ELF-1 (cell line): ENCODE measurements around the gene GPC5.
"Not testable (repeated sequence)": the region's sequence is repeated elsewhere in the genome, so short reads cannot be mapped to it uniquely, and the experiment has no call there.

Experiments used
- DNase-seq: peaks from one replicate; pipeline ENCODE4 v3.0.0-alpha.2; 2016; ENCODE audit warnings: low read depth, low spot score

GPC5 gene

GRCh38 chr13:91773591-91774227 lies 375.3 kb downstream of the GPC5 start:
- no peak for DNase-seq

GRCh38 chr13:91774397-91774796 lies 376.0 kb downstream of the GPC5 start:
- DNase-seq, result no peak

- DNase-seq, result no peak
Observed at GRCh38 chr13:91776611-91777193, 378.3 kb downstream of the GPC5 start.

GRCh38 chr13:91778123-91778522 lies 379.7 kb downstream of the GPC5 start:
- no peak for DNase-seq

- DNase-seq, result not testable (repeated sequence)
Observed at GRCh38 chr13:91781982-91782691, 383.7 kb downstream of the GPC5 start.

- DNase-seq, result no peak
Observed at GRCh38 chr13:91785431-91786119, 387.2 kb downstream of the GPC5 start.

- no peak for DNase-seq
Observed at GRCh38 chr13:91792054-91792453, 393.6 kb downstream of the GPC5 start.

- DNase-seq, result no peak
Observed at GRCh38 chr13:91797567-91797966, 399.1 kb downstream of the GPC5 start.

GRCh38 chr13:91798338-91798737 lies 399.9 kb downstream of the GPC5 start:
- not testable (repeated sequence) for DNase-seq

- not testable (repeated sequence) for DNase-seq
Observed at GRCh38 chr13:91801772-91802171, 403.4 kb downstream of the GPC5 start.

- no peak for DNase-seq
Observed at GRCh38 chr13:91802957-91803356, 404.5 kb downstream of the GPC5 start.

GRCh38 chr13:91804724-91805123 lies 406.3 kb downstream of the GPC5 start:
- no peak for DNase-seq

- no peak for DNase-seq
Observed at GRCh38 chr13:91805605-91806004, 407.2 kb downstream of the GPC5 start.

GRCh38 chr13:91809161-91809560 lies 410.7 kb downstream of the GPC5 start:
- no peak for DNase-seq

- DNase-seq, result peak; percentile 2
Observed at GRCh38 chr13:91813253-91813652, 414.8 kb downstream of the GPC5 start.

GRCh38 chr13:91816263-91816807 lies 417.9 kb downstream of the GPC5 start:
- DNase-seq, result no peak

- DNase-seq, result no peak
Observed at GRCh38 chr13:91817250-91817649, 418.8 kb downstream of the GPC5 start.

- DNase-seq, result no peak
Observed at GRCh38 chr13:91824416-91824815, 426.0 kb downstream of the GPC5 start.

GRCh38 chr13:91825516-91825915 lies 427.1 kb downstream of the GPC5 start:
- no peak for DNase-seq

GRCh38 chr13:91836553-91836952 lies 438.1 kb downstream of the GPC5 start:
- no peak for DNase-seq

- DNase-seq, result no peak
Observed at GRCh38 chr13:91845612-91846011, 447.2 kb downstream of the GPC5 start.

- DNase-seq, result no peak
Observed at GRCh38 chr13:91863699-91864098, 465.3 kb downstream of the GPC5 start.
